Measurements from ENCODE around the gene GTF2IRD1.
"Not testable (repeated sequence)": the region's sequence is repeated elsewhere in the genome, so short reads cannot be mapped to it uniquely, and the experiment has no call there.

Gene GTF2IRD1

GRCh38 chr7:74491490-74491889 is 37.8 kb downstream of the GTF2IRD1 start:
- DNase-seq (ENCODE audit: low spot score): not testable (repeated sequence)

- no peak for DNase-seq (ENCODE audit: low spot score)
Observed at GRCh38 chr7:74493295-74493694, 39.6 kb downstream of the GTF2IRD1 start.

- no peak for DNase-seq (ENCODE audit: low spot score)
Observed at GRCh38 chr7:74494076-74494548, 40.4 kb downstream of the GTF2IRD1 start.

GRCh38 chr7:74495112-74496086 is 41.7 kb downstream of the GTF2IRD1 start:
- DNase-seq (ENCODE audit: low spot score): no peak

- no peak for DNase-seq (ENCODE audit: low spot score)
Observed at GRCh38 chr7:74496272-74496671, 42.6 kb downstream of the GTF2IRD1 start.

- not testable (repeated sequence) for DNase-seq (ENCODE audit: low spot score)
Observed at GRCh38 chr7:74496773-74497172, 43.1 kb downstream of the GTF2IRD1 start.

- DNase-seq (ENCODE audit: low spot score): no peak
Observed at GRCh38 chr7:74498354-74498753, 44.6 kb downstream of the GTF2IRD1 start.

- no peak for DNase-seq (ENCODE audit: low spot score)
Observed at GRCh38 chr7:74498996-74499834, 45.5 kb downstream of the GTF2IRD1 start.

GRCh38 chr7:74499835-74500388 is 46.2 kb downstream of the GTF2IRD1 start:
- DNase-seq (ENCODE audit: low spot score): no peak

- DNase-seq (ENCODE audit: low spot score): no peak
Observed at GRCh38 chr7:74501298-74501697, 47.6 kb downstream of the GTF2IRD1 start.

GRCh38 chr7:74502216-74502891 is 48.6 kb downstream of the GTF2IRD1 start:
- DNase-seq (ENCODE audit: low spot score): no peak

GRCh38 chr7:74503061-74503460 is 49.4 kb downstream of the GTF2IRD1 start:
- no peak for DNase-seq (ENCODE audit: low spot score)

- DNase-seq (ENCODE audit: low spot score): no peak
Observed at GRCh38 chr7:74503943-74504342, 50.2 kb downstream of the GTF2IRD1 start.

GRCh38 chr7:74505471-74506324 is 52.0 kb downstream of the GTF2IRD1 start:
- DNase-seq (ENCODE audit: low spot score): no peak

GRCh38 chr7:74506325-74506724 is 52.6 kb downstream of the GTF2IRD1 start:
- no peak for DNase-seq (ENCODE audit: low spot score)

GRCh38 chr7:74507538-74508319 is 54.0 kb downstream of the GTF2IRD1 start:
- no peak for DNase-seq (ENCODE audit: low spot score)

GRCh38 chr7:74509453-74509852 is 55.7 kb downstream of the GTF2IRD1 start:
- DNase-seq (ENCODE audit: low spot score): not testable (repeated sequence)

- DNase-seq (ENCODE audit: low spot score): no peak
Observed at GRCh38 chr7:74511345-74511744, 57.6 kb downstream of the GTF2IRD1 start.

GRCh38 chr7:74512762-74513161 is 59.1 kb downstream of the GTF2IRD1 start:
- DNase-seq (ENCODE audit: low spot score): no peak

GRCh38 chr7:74514131-74514591 is 60.5 kb downstream of the GTF2IRD1 start:
- no peak for DNase-seq (ENCODE audit: low spot score)

Data from LoVo (cell line).